H1 (cell line): Measurements from ENCODE around the gene CHCHD6. TPM values are rescaled to one million over a fixed set of nuclear protein-coding genes. Genes with fewer than 3 reads are reported as not detected.

Experiments
- CTCF ChIA-PET: fragments of 300-600 bp; sonication (Branson Sonifier 250); formaldehyde crosslinking; loops from one replicate; lab custom pipeline; 2021; ENCODE audit not compliant: partially characterized antibody; lab: Charles Lee
- POLR2A ChIA-PET: fragments of 300-600 bp; sonication (Branson Sonifier 250); formaldehyde crosslinking; loops from one replicate; lab custom pipeline; 2021; ENCODE audit warnings: inconsistent platforms; ENCODE audit not compliant: partially characterized antibody; lab: Charles Lee
- DNase-seq, 2 experiments: peaks; one replicate each; pipeline versions ENCODE4 v3.0.0 to v3.0.0-alpha.2; 2010 to 2022; ENCODE audit warnings: low spot score in 2 of 2, low read depth in 1 of 2, mixed read lengths in 1 of 2
- FAIRE-seq: peaks from 2 replicates; lab custom pipeline; 2011; peaks lifted over from hg19 to GRCh38; lab: Jason Lieb, UNC
- H2AFZ ChIP-seq: 2 replicates; pipeline ENCODE4 v1.8.1; 2012; ENCODE audit warnings: low read length, inconsistent platforms
- H2AK5ac ChIP-seq: 2 replicates; pipeline ENCODE4 v1.6.1; 2013; ENCODE audit warnings: low read depth, low read length
- H2BK120ac ChIP-seq: replicated peaks from 2 replicates; pipeline ENCODE3; 2013; ENCODE audit warnings: low read depth, low read length, inconsistent platforms
- H2BK12ac ChIP-seq: 2 replicates; pipeline ENCODE4 v1.6.1; 2013; ENCODE audit warnings: low read depth, low read length
- H2BK15ac ChIP-seq: 2 replicates; pipeline ENCODE4 v1.6.1; 2013; ENCODE audit warnings: low read length
- H2BK20ac ChIP-seq: 2 replicates; pipeline ENCODE4 v1.6.1; 2013; ENCODE audit warnings: low read length
- H2BK5ac ChIP-seq: 2 replicates; pipeline ENCODE4 v1.6.1; 2013; ENCODE audit warnings: low read depth, low read length
- H3K14ac ChIP-seq: 2 replicates; pipeline ENCODE4 v1.6.1; 2013; ENCODE audit warnings: inconsistent platforms; ENCODE audit not compliant: insufficient read length
- H3K18ac ChIP-seq: 2 replicates; pipeline ENCODE4 v1.6.1; 2013; ENCODE audit warnings: low read length; ENCODE audit errors: extremely low read depth
- H3K23ac ChIP-seq: 2 replicates; pipeline ENCODE4 v1.6.1; 2013; ENCODE audit warnings: inconsistent platforms; ENCODE audit not compliant: insufficient read length
- H3K23me2 ChIP-seq: 2 replicates; pipeline ENCODE4 v1.6.1; 2013; ENCODE audit warnings: low read depth, low read length
- H3K27ac ChIP-seq: 2 replicates; pipeline ENCODE4 v1.6.1; 2011; ENCODE audit warnings: low read depth, low read length, inconsistent platforms
- H3K27me3 ChIP-seq, 4 experiments: replicated peaks in 1 of 4; 1 replicate in 1 of 4; 2 replicates in 3 of 4; pipeline versions ENCODE4 v1.6.1 to v1.8.1; 2011 to 2013; ENCODE audit warnings: low read length in 3 of 4, mild to moderate bottlenecking in 3 of 4, inconsistent platforms in 2 of 4, mixed read lengths in 2 of 4, moderate library complexity in 1 of 4; ENCODE audit not compliant: control insufficient read depth in 3 of 4, insufficient read depth in 3 of 4; ENCODE audit errors: extremely low read depth in 1 of 4
- H3K36me3 ChIP-seq, 4 experiments: 2 replicates each; pipeline versions ENCODE4 v1.6.1 to v1.8.1; 2011 to 2013; ENCODE audit warnings: mild to moderate bottlenecking in 4 of 4, low read length in 3 of 4, moderate library complexity in 2 of 4, control low read depth in 1 of 4, inconsistent platforms in 1 of 4; ENCODE audit not compliant: insufficient read depth in 4 of 4, control insufficient read depth in 2 of 4
- H3K4ac ChIP-seq: replicated peaks from 2 replicates; pipeline ENCODE3; 2013; ENCODE audit warnings: low read length, low read depth, mixed read lengths, inconsistent platforms; ENCODE audit not compliant: insufficient read length
- H3K4me1 ChIP-seq, 4 experiments: replicated peaks in 1 of 4; 1 replicate in 1 of 4; 2 replicates in 3 of 4; pipeline versions ENCODE4 v1.6.1 to v1.8.1; 2011 to 2013; ENCODE audit warnings: low read length in 3 of 4, inconsistent platforms in 2 of 4, mixed read lengths in 1 of 4; ENCODE audit not compliant: insufficient read depth in 4 of 4, control insufficient read depth in 3 of 4
- H3K4me2 ChIP-seq, 2 experiments: 2 replicates each; pipeline versions ENCODE4 v1.6.1 to v1.8.1; 2011 to 2013; ENCODE audit warnings: low read depth in 2 of 2, low read length in 2 of 2, control low read depth in 1 of 2, inconsistent platforms in 1 of 2, mild to moderate bottlenecking in 1 of 2; ENCODE audit not compliant: insufficient read depth in 1 of 2
- H3K4me3 ChIP-seq, 4 experiments: fragments of 200-600, 300-600 bp in 1 of 4; sonication (generic), shearing (Covaris generic), sonication (Bioruptor Twin) in 1 of 4; 2 replicates each; pipeline versions ENCODE4 v1.5.1 to v1.8.1; 2011 to 2016; ENCODE audit warnings: low read length in 4 of 4, low read depth in 3 of 4, control low read depth in 2 of 4, inconsistent platforms in 2 of 4, mild to moderate bottlenecking in 2 of 4, mixed read lengths in 1 of 4, moderate library complexity in 1 of 4; ENCODE audit not compliant: insufficient read depth in 2 of 4; ENCODE audit errors: extremely low read depth in 1 of 4
- H3K56ac ChIP-seq: replicated peaks from 2 replicates; pipeline ENCODE3; 2013; ENCODE audit warnings: low read depth, mild to moderate bottlenecking, mixed read lengths, low read length, inconsistent platforms; ENCODE audit not compliant: insufficient read length
- H3K79me1 ChIP-seq: 2 replicates; pipeline ENCODE4 v1.6.1; 2013; ENCODE audit warnings: low read depth, low read length, control low read depth
- H3K79me2 ChIP-seq, 2 experiments: 2 replicates each; pipeline versions ENCODE4 v1.6.1 to v1.8.1; 2012 to 2013; ENCODE audit warnings: low read length in 2 of 2, mild to moderate bottlenecking in 2 of 2, inconsistent platforms in 1 of 2; ENCODE audit not compliant: insufficient read depth in 2 of 2, control insufficient read depth in 1 of 2
- H3K9ac ChIP-seq, 4 experiments: replicated peaks in 1 of 4; 1 replicate in 1 of 4; 2 replicates in 3 of 4; pipeline versions ENCODE4 v1.6.1 to v1.8.1; 2011 to 2013; ENCODE audit warnings: low read depth in 3 of 4, low read length in 3 of 4, control low read depth in 2 of 4, mild to moderate bottlenecking in 2 of 4, moderate library complexity in 2 of 4, inconsistent platforms in 1 of 4; ENCODE audit errors: extremely low read depth in 1 of 4
- H3K9me3 ChIP-seq, 2 experiments: 2 replicates each; pipeline versions ENCODE4 v1.6.1 to v1.8.1; 2012 to 2013; ENCODE audit warnings: mild to moderate bottlenecking in 2 of 2, moderate library complexity in 2 of 2, control low read depth in 1 of 2, inconsistent platforms in 1 of 2, low read depth in 1 of 2, low read length in 1 of 2, mixed read lengths in 1 of 2; ENCODE audit not compliant: insufficient read depth in 2 of 2
- H4K20me1 ChIP-seq, 2 experiments: replicated peaks in 1 of 2; 2 replicates each; pipeline versions ENCODE3 to v1.8.1; 2011 to 2013; ENCODE audit warnings: inconsistent platforms in 2 of 2, low read length in 2 of 2, mild to moderate bottlenecking in 1 of 2; ENCODE audit not compliant: insufficient read depth in 2 of 2, control insufficient read depth in 1 of 2
- H4K5ac ChIP-seq: 2 replicates; pipeline ENCODE4 v1.6.1; 2013; ENCODE audit warnings: low read length, low read depth, mixed read lengths, inconsistent platforms; ENCODE audit not compliant: insufficient read length
- H4K8ac ChIP-seq: 2 replicates; pipeline ENCODE4 v1.8.0; 2013; ENCODE audit warnings: mild to moderate bottlenecking, moderate library complexity, low read length, inconsistent platforms; ENCODE audit not compliant: insufficient read depth; ENCODE audit errors: extremely low read depth
- H4K91ac ChIP-seq: replicated peaks from 2 replicates; pipeline ENCODE3; 2013; ENCODE audit warnings: low read length, mixed read lengths, inconsistent platforms; ENCODE audit not compliant: insufficient read length
- CREB1 ChIP-seq: IDR thresholded peaks from 2 replicates; pipeline ENCODE4 v1.6.1; 2012; ENCODE audit warnings: inconsistent platforms
- CTCF ChIP-seq, 3 experiments: IDR thresholded peaks; 1 replicate in 2 of 3; 2 replicates in 1 of 3; pipeline versions ENCODE4 v1.5.1 to v1.6.1; 2011; ENCODE audit warnings: low read length in 3 of 3, mild to moderate bottlenecking in 3 of 3, inconsistent platforms in 2 of 3, low read depth in 1 of 3, moderate library complexity in 1 of 3; ENCODE audit not compliant: insufficient read depth in 1 of 3; ENCODE audit errors: control extremely low read depth in 1 of 3
- GTF2F1 ChIP-seq: IDR thresholded peaks from 2 replicates; pipeline ENCODE4 v1.6.1; 2012; ENCODE audit warnings: low read depth, low read length, improper control_type of control experiment, borderline replicate concordance
- HDAC6 ChIP-seq: IDR thresholded peaks from one replicate; pipeline ENCODE4 v1.7.1; 2012; ENCODE audit warnings: low read depth, mild to moderate bottlenecking, inconsistent platforms, low read length, moderate library complexity
- KDM1A ChIP-seq: fragments of 200-600, 300-600 bp; sonication (generic); IDR thresholded peaks from 2 replicates; pipeline ENCODE4 v1.7.1; 2016; ENCODE audit warnings: mild to moderate bottlenecking, low read length, borderline replicate concordance
- MAFK ChIP-seq: IDR thresholded peaks from 2 replicates; pipeline ENCODE4 v1.6.1; 2012; ENCODE audit warnings: low read depth, mild to moderate bottlenecking, improper control_type of control experiment, low read length
- NRF1 ChIP-seq: IDR thresholded peaks from 2 replicates; pipeline ENCODE4 v1.6.1; 2011; ENCODE audit warnings: mild to moderate bottlenecking, low read depth, low read length, improper control_type of control experiment
- POLR2AphosphoS5 ChIP-seq: IDR thresholded peaks from 2 replicates; pipeline ENCODE4 v1.6.1; 2011; ENCODE audit warnings: low read depth, low read length
- SIRT6 ChIP-seq: IDR thresholded peaks from one replicate; pipeline ENCODE4 v1.7.1; 2012; ENCODE audit warnings: low read length, inconsistent platforms
- TAF1 ChIP-seq: IDR thresholded peaks from 2 replicates; pipeline ENCODE4 v1.6.1; 2011; ENCODE audit warnings: mild to moderate bottlenecking, low read depth, low read length
- TAF7 ChIP-seq: optimal IDR thresholded peaks from 2 replicates; pipeline ENCODE3; 2011; ENCODE audit warnings: low read depth, mild to moderate bottlenecking, inconsistent platforms, low read length, moderate library complexity, borderline replicate concordance
- YY1 ChIP-seq: IDR thresholded peaks from 2 replicates; pipeline ENCODE4 v1.6.1; 2011; ENCODE audit warnings: low read depth, mild to moderate bottlenecking, low read length
- WGBS, 2 experiments: shearing (Covaris generic) in 1 of 2; methylation state at CpG; one replicate each; pipeline versions ENCODE4 v1.1.6 to v1.1.7; 2013 to 2015; ENCODE audit warnings: low lambda C conversion rate in 2 of 2, mixed read lengths in 2 of 2, inconsistent platforms in 1 of 2, low coverage in 1 of 2, missing lambda C conversion rate in 1 of 2; ENCODE audit not compliant: insufficient replicate concordance in 2 of 2, insufficient coverage in 1 of 2, insufficient read length in 1 of 2; ENCODE audit errors: extremely low coverage in 1 of 2, missing lambda C conversion rate in 1 of 2; 5-methylcytosine and 5-hydroxymethylcytosine counted together
- polyA plus RNA-seq, 7 experiments: library from polyadenylated mRNA; depleted of rRNA in 3 of 7; stranded (reverse) in 5 of 7; unstranded in 2 of 7; fragments of >200 nt in 5 of 7; fragments of 200-250 nt in 2 of 7; gene quantifications; 1 replicate in 5 of 7; 2 replicates in 1 of 7; 4 replicates in 1 of 7; pipeline versions ENCODE4 v1.2.1 to v1.2.3, GENCODE V29; 2011 to 2013; ENCODE audit warnings: missing spikeins in 2 of 7, mixed read lengths in 2 of 7
- total RNA-seq: library from RNA; stranded (reverse); fragmentation: NEBNext Ultra II Directional; extraction: Animal tissue kit (Norgen Biotek cat#: 25700); gene quantifications from 2 replicates; pipeline ENCODE4 v1.2.1, GENCODE V29; 2021

The CHCHD6 gene
- total and polyA plus RNA-seq, 2 of the 8 experiments (the other 6 are each of a cell fraction or from before 2014, with no cell fraction given), result 32.4 to 37.6 TPM

- Histone ChIP-seq H4K20me1 (no peaks in the 10 kb centered on the region), H2AFZ (no peak overlapping the region), H3K27ac (no peak overlapping the region), H3K23me2 (no peaks in the 10 kb centered on the region), H3K79me1 (no peaks in the 10 kb centered on the region; the same call in 1 of the 2 replicates), H3K27me3 (no peaks in the 10 kb centered on the region), H2BK15ac (no peak overlapping the region), H4K8ac (no peak overlapping the region), H3K4ac (no peak overlapping the region), H3K9ac (no peak overlapping the region), H2BK20ac (no peak overlapping the region), H3K14ac (no peak overlapping the region), H3K4me2 (no peak overlapping the region), H2BK120ac (no peak overlapping the region), H3K9me3 (peaks cover 4 to 6% of the 10 kb centered on the region in 2 experiments; a peak in 1 of 4 replicates), H3K18ac (no peak overlapping the region), H3K36me3 (no peaks in the 10 kb centered on the region; a peak in 1 of 8 replicates), H2AK5ac (no peak overlapping the region), H3K4me3 (no peak overlapping the region), H2BK12ac (no peak overlapping the region), H3K23ac (no peak overlapping the region), H3K4me1 (no peaks in the 10 kb centered on the region; a peak in 1 of 7 replicates), H3K56ac (no peak overlapping the region), H2BK5ac (no peak overlapping the region), H4K91ac (no peak overlapping the region), H4K5ac (no peak overlapping the region), H3K79me2 (no peaks in the 10 kb centered on the region; a peak in 2 of 4 replicates)
- no peak for FAIRE-seq
- WGBS, 2 experiments, result 100% methylated on average over 1 of the region's 1 CpG; no CpG with 5 or more reads in 1 of the 2 experiments
- POLR2A ChIA-PET, result no interaction called here
- TF ChIP-seq GTF2F1 (no peak), HDAC6 (no peak), SIRT6 (no peak), TAF1 (no peak), NRF1 (no peak), TAF7 (no peak), MAFK (no peak), POLR2AphosphoS5 (no peak), CREB1 (no peak), YY1 (no peak), CTCF (IDR thresholded peaks at IDR 0.05; ENCODE audit: control extremely low read depth in 1 of 3, insufficient read depth in 1 of 3, low read depth in 1 of 3, low read length in 3 of 3) (no peak), KDM1A (no peak)
- DNase-seq, result no peak
- CTCF ChIA-PET, result no interaction called here
These were observed 89.0 kb downstream of the CHCHD6 start for GRCh38 chr3:126792998-126793397.
